DOHH2 (cell line): ENCODE data around the gene CUBN.

Experiments used
- H3F3A ChIP-seq: fragments of 200-600 bp; sonication (generic), shearing (Covaris generic); 2 replicates; pipeline ENCODE4 v1.6.0; 2016; ENCODE audit warnings: antibody characterized with exemption, mild to moderate bottlenecking; ENCODE audit not compliant: control insufficient read depth, insufficient read depth
- H3K27ac ChIP-seq: fragments of 200-600 bp; sonication (generic); 2 replicates; pipeline ENCODE4 v1.5.1; 2014; ENCODE audit warnings: low read depth, mild to moderate bottlenecking, low read length, moderate library complexity
- H3K27me3 ChIP-seq: fragments of 200-600 bp; sonication (generic); 2 replicates; pipeline ENCODE4 v1.6.1; 2014; ENCODE audit warnings: mild to moderate bottlenecking, low read length, mixed read lengths; ENCODE audit not compliant: control insufficient read depth
- H3K36me3 ChIP-seq: fragments of 200-600 bp; sonication (generic); 2 replicates; pipeline ENCODE4 v1.6.1; 2014; ENCODE audit warnings: mild to moderate bottlenecking, low read length, moderate library complexity, mixed read lengths; ENCODE audit not compliant: control insufficient read depth
- H3K4me1 ChIP-seq: fragments of 200-600 bp; sonication (generic); 2 replicates; pipeline ENCODE4 v1.6.1; 2014; ENCODE audit warnings: mild to moderate bottlenecking, low read length, mixed read lengths; ENCODE audit not compliant: control insufficient read depth
- H3K4me2 ChIP-seq: fragments of 200-600 bp; sonication (generic); 2 replicates; pipeline ENCODE4 v1.6.0; 2014; ENCODE audit warnings: mild to moderate bottlenecking, low read length, moderate library complexity
- H3K4me3 ChIP-seq: fragments of 200-600 bp; sonication (generic); 2 replicates; pipeline ENCODE4 v1.5.1; 2014; ENCODE audit warnings: mild to moderate bottlenecking, low read length, mixed read lengths
- H3K79me2 ChIP-seq: fragments of 200-600 bp; sonication (generic); 2 replicates; pipeline ENCODE4 v1.6.1; 2014; ENCODE audit warnings: mild to moderate bottlenecking, low read length, mixed read lengths; ENCODE audit not compliant: control insufficient read depth
- H3K9me2 ChIP-seq: fragments of 200-600 bp; sonication (generic); replicated peaks from 2 replicates; pipeline ENCODE4 v1.6.1; 2014; ENCODE audit warnings: mild to moderate bottlenecking, low read length, mixed read lengths; ENCODE audit not compliant: control insufficient read depth
- H3K9me3 ChIP-seq: fragments of 200-600 bp; sonication (generic); 2 replicates; pipeline ENCODE4 v1.6.1; 2014; ENCODE audit warnings: antibody characterized with exemption, low read length, mixed read lengths; ENCODE audit not compliant: control insufficient read depth, insufficient read depth
- H4K20me1 ChIP-seq: fragments of 200-600 bp; sonication (generic); 2 replicates; pipeline ENCODE4 v1.6.0; 2014; ENCODE audit warnings: low read depth, mild to moderate bottlenecking, antibody characterized with exemption, low read length, moderate library complexity; ENCODE audit not compliant: control insufficient read depth, insufficient read depth
- CTCF ChIP-seq: fragments of 200-600 bp; sonication (generic); IDR thresholded peaks from one replicate; pipeline ENCODE4 v1.5.1; 2014; ENCODE audit warnings: antibody characterized with exemption, mild to moderate bottlenecking, low read depth, low read length; ENCODE audit not compliant: poor library complexity, severe bottlenecking
- EZH2phosphoT487 ChIP-seq: fragments of 200-600 bp; sonication (generic); IDR thresholded peaks from 2 replicates; pipeline ENCODE4 v1.6.1; 2017; ENCODE audit warnings: borderline replicate concordance, mild to moderate bottlenecking, antibody characterized with exemption, low read length, moderate library complexity, mixed read lengths

Gene CUBN

GRCh38 chr10:17046989-17047388, 82.6 kb downstream of the CUBN start:
- H3K36me3 ChIP-seq = no peaks in the 10 kb centered on the region
- H3K9me3 ChIP-seq = no peaks in the 10 kb centered on the region
- no peak overlapping the region for H3K4me3 ChIP-seq
- H3K79me2 ChIP-seq = no peaks in the 10 kb centered on the region
- no peaks in the 10 kb centered on the region for H3K9me2 ChIP-seq
- TF ChIP-seq CTCF = no peak
- no peak for TF ChIP-seq EZH2phosphoT487
- H3F3A ChIP-seq = no peaks in the 10 kb centered on the region
- no peak overlapping the region for H3K4me2 ChIP-seq
- no peak overlapping the region for H3K27ac ChIP-seq
- no peaks in the 10 kb centered on the region for H3K27me3 ChIP-seq
- H3K4me1 ChIP-seq = no peaks in the 10 kb centered on the region
- no peaks in the 10 kb centered on the region for H4K20me1 ChIP-seq

- no peaks in the 10 kb centered on the region for H3K9me2 ChIP-seq
- no peak overlapping the region for H3K4me3 ChIP-seq
- H3K79me2 ChIP-seq = no peaks in the 10 kb centered on the region
- H3K36me3 ChIP-seq = no peaks in the 10 kb centered on the region
- H3K4me2 ChIP-seq = no peak overlapping the region
- H3K4me1 ChIP-seq = no peaks in the 10 kb centered on the region
- TF ChIP-seq CTCF (no peak), EZH2phosphoT487 (no peak)
- no peaks in the 10 kb centered on the region for H3F3A ChIP-seq
- H3K27me3 ChIP-seq = no peaks in the 10 kb centered on the region
- no peaks in the 10 kb centered on the region for H3K9me3 ChIP-seq
- no peak overlapping the region for H3K27ac ChIP-seq
- no peaks in the 10 kb centered on the region for H4K20me1 ChIP-seq
These were observed 86.0 kb downstream of the CUBN start for GRCh38 chr10:17043586-17043985.

- Histone ChIP-seq H3K4me1 (no peaks in the 10 kb centered on the region), H3K4me2 (no peak overlapping the region), H3F3A (no peaks in the 10 kb centered on the region), H3K9me3 (no peaks in the 10 kb centered on the region), H3K27ac (no peak overlapping the region), H3K36me3 (no peaks in the 10 kb centered on the region), H3K4me3 (no peak overlapping the region), H3K9me2 (no peaks in the 10 kb centered on the region), H4K20me1 (no peaks in the 10 kb centered on the region), H3K79me2 (no peaks in the 10 kb centered on the region), H3K27me3 (no peaks in the 10 kb centered on the region)
- TF ChIP-seq EZH2phosphoT487 = no peak
These were observed 87.7 kb downstream of the CUBN start for GRCh38 chr10:17041626-17042520.

GRCh38 chr10:17038627-17039026, 91.0 kb downstream of the CUBN start:
- H3K36me3 ChIP-seq = no peaks in the 10 kb centered on the region
- no peak overlapping the region for H3K4me3 ChIP-seq
- H3K9me2 ChIP-seq = no peaks in the 10 kb centered on the region
- no peaks in the 10 kb centered on the region for H3K9me3 ChIP-seq
- no peaks in the 10 kb centered on the region for H4K20me1 ChIP-seq
- H3F3A ChIP-seq = no peaks in the 10 kb centered on the region
- no peaks in the 10 kb centered on the region for H3K79me2 ChIP-seq
- no peaks in the 10 kb centered on the region for H3K27me3 ChIP-seq
- no peak overlapping the region for H3K27ac ChIP-seq
- no peak for TF ChIP-seq EZH2phosphoT487
- no peak for TF ChIP-seq CTCF
- no peak overlapping the region for H3K4me2 ChIP-seq
- H3K4me1 ChIP-seq = no peaks in the 10 kb centered on the region
